Endothelial cell of umbilical vein (primary cell): ENCODE data around the gene PLEKHJ1. TPM values are rescaled to one million over a fixed set of nuclear protein-coding genes. Genes with fewer than 3 reads are reported as not detected.

Experiments used
- BruUV-seq: library from RNA; stranded (reverse); fragments of 400-500 nt; replicated peaks from 2 replicates; lab custom pipeline; 2021; lab: Mats Ljungman, UMichigan
- CTCF ChIA-PET: fragments of 300-600, 350-600 bp; sonication (Branson Sonifier 250); formaldehyde crosslinking; loops from one replicate; lab custom pipeline; 2021; ENCODE audit warnings: antibody characterized with exemption, inconsistent platforms; lab: Charles Lee
- POLR2A ChIA-PET: fragments of 300-600, 350-600 bp; sonication (Branson Sonifier 250); formaldehyde crosslinking; loops from one replicate; lab custom pipeline; 2021; ENCODE audit warnings: antibody characterized with exemption, inconsistent platforms; lab: Charles Lee
- DNase-seq: peaks from one replicate; pipeline ENCODE4 v3.0.0-alpha.2; 2011; ENCODE audit warnings: low read depth, low spot score
- FAIRE-seq: peaks from 2 replicates; lab custom pipeline; 2011; peaks lifted over from hg19 to GRCh38; lab: Jason Lieb, UNC
- H2AFZ ChIP-seq: 2 replicates; pipeline ENCODE4 v1.6.0; 2012; ENCODE audit warnings: low read depth, low read length, control low read depth, inconsistent platforms
- H3K27ac ChIP-seq: 2 replicates; pipeline ENCODE4 v1.5.1; 2011; ENCODE audit warnings: low read depth, mild to moderate bottlenecking, control low read depth, low read length, moderate library complexity; ENCODE audit not compliant: insufficient read depth
- H3K27me3 ChIP-seq, 2 experiments: 2 replicates each; pipeline versions ENCODE4 v1.6.0 to v1.6.1; 2011; ENCODE audit warnings: low read length in 2 of 2, mixed read lengths in 1 of 2; ENCODE audit not compliant: control insufficient read depth in 2 of 2, insufficient read depth in 2 of 2
- H3K36me3 ChIP-seq, 2 experiments: 2 replicates in 1 of 2; 3 replicates in 1 of 2; pipeline ENCODE4 v1.5.1; 2011; ENCODE audit warnings: low read length in 2 of 2, mild to moderate bottlenecking in 1 of 2, moderate library complexity in 1 of 2; ENCODE audit not compliant: control insufficient read depth in 2 of 2, insufficient read depth in 2 of 2; ENCODE audit errors: extremely low read depth in 1 of 2
- H3K4me1 ChIP-seq: 3 replicates; pipeline ENCODE4 v1.5.1; 2011; ENCODE audit warnings: mild to moderate bottlenecking, low read length; ENCODE audit not compliant: control insufficient read depth, insufficient read depth; ENCODE audit errors: extremely low read depth
- H3K4me2 ChIP-seq: 2 replicates; pipeline ENCODE4 v1.6.1; 2011; ENCODE audit warnings: low read length, control low read depth, mixed read lengths; ENCODE audit not compliant: insufficient read depth
- H3K4me3 ChIP-seq, 3 experiments: fragments of 200-600 bp in 1 of 3; sonication (generic), shearing (Covaris generic) in 1 of 3; replicated peaks in 1 of 3; 2 replicates each; pipeline ENCODE4 v1.5.1; 2011 to 2016; ENCODE audit warnings: control low read depth in 3 of 3, low read length in 3 of 3, mild to moderate bottlenecking in 2 of 3, inconsistent platforms in 1 of 3, low read depth in 1 of 3, moderate library complexity in 1 of 3; ENCODE audit not compliant: insufficient read depth in 1 of 3
- H3K79me2 ChIP-seq: 2 replicates; pipeline ENCODE4 v1.6.0; 2012; ENCODE audit warnings: low read length, inconsistent platforms; ENCODE audit not compliant: control insufficient read depth, insufficient read depth
- H3K9ac ChIP-seq: replicated peaks from 2 replicates; pipeline ENCODE3; 2011; ENCODE audit warnings: low read length, control low read depth; ENCODE audit not compliant: insufficient read depth; ENCODE audit errors: extremely low read depth
- H3K9me1 ChIP-seq: replicated peaks from 3 replicates; pipeline ENCODE4 v1.6.0; 2011; ENCODE audit warnings: mild to moderate bottlenecking, low read length; ENCODE audit not compliant: control insufficient read depth, insufficient read depth; ENCODE audit errors: extremely low read depth
- H3K9me3 ChIP-seq: replicated peaks from 2 replicates; pipeline ENCODE4 v1.5.1; 2012; ENCODE audit warnings: low read length, inconsistent platforms; ENCODE audit not compliant: control insufficient read depth, insufficient read depth
- H4K20me1 ChIP-seq: replicated peaks from 2 replicates; pipeline ENCODE3; 2011; ENCODE audit warnings: mild to moderate bottlenecking, low read length; ENCODE audit not compliant: control insufficient read depth, insufficient read depth; ENCODE audit errors: extremely low read depth
- CTCF ChIP-seq, 2 donors: IDR thresholded peaks; 1 replicate in 1 of 2; 2 replicates in 1 of 2; pipeline ENCODE4 v1.5.1; 2011; ENCODE audit warnings: low read length in 2 of 2, mild to moderate bottlenecking in 2 of 2, moderate library complexity in 2 of 2, control low read depth in 1 of 2, inconsistent platforms in 1 of 2, low read depth in 1 of 2; ENCODE audit not compliant: insufficient read depth in 1 of 2; ENCODE audit errors: extremely low read depth in 1 of 2
- EZH2 ChIP-seq: IDR thresholded peaks from 2 replicates; pipeline ENCODE4 v1.6.1; 2012; ENCODE audit warnings: borderline replicate concordance, low read depth, mild to moderate bottlenecking, moderate library complexity, low read length, inconsistent platforms; ENCODE audit not compliant: severe bottlenecking
- FOS ChIP-seq: IDR thresholded peaks from 2 replicates; pipeline ENCODE4 v1.6.1; 2011; ENCODE audit warnings: mild to moderate bottlenecking, low read length, moderate library complexity, borderline replicate concordance; ENCODE audit not compliant: insufficient read depth
- GATA2 ChIP-seq: IDR thresholded peaks from 2 replicates; pipeline ENCODE4 v1.7.0; 2011; ENCODE audit warnings: low read depth, mild to moderate bottlenecking, moderate library complexity, mixed read lengths, low read length; ENCODE audit not compliant: insufficient read length, insufficient read depth
- MAX ChIP-seq: IDR thresholded peaks from 2 replicates; pipeline ENCODE4 v1.6.1; 2011; ENCODE audit not compliant: insufficient read depth, insufficient read length
- MYC ChIP-seq: IDR thresholded peaks from one replicate; pipeline ENCODE4 v1.6.1; 2011; ENCODE audit warnings: mild to moderate bottlenecking, low read depth, low read length
- POLR2A ChIP-seq: IDR thresholded peaks from 2 replicates; pipeline ENCODE4 v1.6.1; 2012; ENCODE audit warnings: low read depth, mild to moderate bottlenecking, control low read depth, low read length
- POLR2AphosphoS5 ChIP-seq: IDR thresholded peaks from 2 replicates; pipeline ENCODE4 v1.6.1; 2012; ENCODE audit warnings: low read depth, mild to moderate bottlenecking, control low read depth, low read length, moderate library complexity; ENCODE audit not compliant: insufficient read depth
- dilution Hi-C: fragments of 300-500 bp; cut with MboI; formaldehyde crosslinking; loops from one replicate; pipeline ENCODE4 v1.15.0; 2019; ENCODE audit warnings: low sequenced_read_pairs; ENCODE audit not compliant: extremely low pct_ligation_motif_present
- intact Hi-C: fragments of 100-400 bp; cut with micrococcal nuclease; formaldehyde crosslinking; loops from one replicate; pipeline ENCODE4 v1.10.0; 2022
- polyA plus RNA-seq, 4 experiments: library from polyadenylated mRNA; depleted of rRNA in 3 of 4; stranded (reverse) in 3 of 4; unstranded in 1 of 4; fragments of >200 nt; gene quantifications; 2 replicates each; pipeline versions ENCODE4 v1.2.1 to v1.2.3, GENCODE V29; 2011 to 2012; ENCODE audit warnings: missing spikeins in 1 of 4
- total RNA-seq: library from RNA; stranded (reverse); gene quantifications from 2 replicates; pipeline ENCODE4 v1.2.3, GENCODE V29; 2021

The PLEKHJ1 gene
- total and polyA plus RNA-seq, 2 donors (not counting 3 experiments of a cell fraction or from before 2014, with no cell fraction given) = 82.4 to 115 TPM

DNA sequence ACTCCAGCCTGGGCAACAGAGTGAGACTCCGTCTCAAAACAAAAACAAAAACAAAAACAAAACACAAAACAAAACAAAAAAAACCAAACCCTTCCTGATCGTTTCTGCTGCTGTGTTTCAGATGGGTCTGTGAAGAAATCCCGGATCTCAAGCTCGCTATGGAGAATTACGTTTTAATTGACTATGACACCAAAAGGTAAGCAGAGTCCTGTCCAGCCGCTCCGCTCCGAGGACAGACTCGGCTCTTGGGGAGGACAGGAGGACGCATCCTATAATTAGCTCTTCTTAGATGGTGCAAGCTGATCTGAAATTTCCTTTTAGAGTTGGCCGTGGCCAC lies 50.4 kb downstream of the PLEKHJ1 start:
- no TSS peak for BruUV-seq
- H3K27ac ChIP-seq = peak overlapping the region; percentile 13
- peaks cover 2 to 39% of the 10 kb centered on the region in 2 experiments for H3K36me3 ChIP-seq
- peaks cover 10% of the 10 kb centered on the region for H3K4me1 ChIP-seq
- ChIA-PET POLR2A (no interaction called here), CTCF (interaction anchor here (1.1 to 1.6 kb wide), 2 partner anchors 9 to 30 kb away, joined by 3 to 13 read pairs; no protein-coding TSS in a partner anchor)
- peaks cover 49% of the 10 kb centered on the region for H3K79me2 ChIP-seq
- DNase-seq (no peak), FAIRE-seq (no peak)
- no peak overlapping the region for H2AFZ ChIP-seq
- TF ChIP-seq FOS (no peak), MYC (no peak), POLR2AphosphoS5 (no peak), POLR2A (no peak), GATA2 (no peak), CTCF (IDR thresholded peaks at IDR 0.05; ENCODE audit: extremely low read depth in 1 of 2, insufficient read depth in 1 of 2, low read depth in 1 of 2, low read length in 2 of 2) (no peak), MAX (no peak), EZH2 (no peak)
- no peaks in the 10 kb centered on the region for H3K9me1 ChIP-seq
- no peak overlapping the region for H3K4me3 ChIP-seq
- H3K27me3 ChIP-seq = no peaks in the 10 kb centered on the region
- H3K9me3 ChIP-seq = no peaks in the 10 kb centered on the region
- dilution Hi-C loops (no loop called here), intact Hi-C loops (loop anchor here (1.0 kb wide), 1 partner anchor 18 kb away; no protein-coding TSS in a partner anchor)
- no peaks in the 10 kb centered on the region for H4K20me1 ChIP-seq
- H3K9ac ChIP-seq = no peak overlapping the region
- no peak overlapping the region for H3K4me2 ChIP-seq
